GM12873 (cell line): Measurements from ENCODE around the gene SPATA16.

Source experiments
- TF ChIP-seq, protein P1 (sequence below): IDR thresholded peaks from 2 replicates; pipeline ENCODE4 v1.5.1; 2012; ENCODE audit warnings: low read depth, mild to moderate bottlenecking, moderate library complexity, low read length, control low read depth; ENCODE audit not compliant: insufficient read depth; ENCODE audit errors: missing control alignments

The SPATA16 gene

DNA sequence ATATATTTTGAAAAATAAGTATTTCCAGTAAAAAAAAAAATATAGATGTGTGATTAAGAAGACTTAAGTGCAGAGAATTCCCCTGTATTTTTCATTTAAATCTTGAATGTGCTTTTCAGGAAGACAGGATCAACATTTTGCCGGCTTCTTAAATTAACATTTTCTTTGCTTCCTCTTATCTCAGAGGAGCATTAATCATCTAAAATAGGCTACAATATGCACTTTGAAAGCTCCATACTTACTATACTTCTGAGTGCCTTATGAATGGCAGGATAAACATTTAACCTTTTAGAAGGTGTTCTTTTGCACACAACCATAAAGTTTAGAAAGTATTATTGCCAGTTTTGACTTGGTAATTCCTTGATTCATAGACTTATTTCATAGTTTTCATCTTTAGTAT, 226.2 kb downstream of the SPATA16 start:
- TF ChIP-seq, protein P1, sequence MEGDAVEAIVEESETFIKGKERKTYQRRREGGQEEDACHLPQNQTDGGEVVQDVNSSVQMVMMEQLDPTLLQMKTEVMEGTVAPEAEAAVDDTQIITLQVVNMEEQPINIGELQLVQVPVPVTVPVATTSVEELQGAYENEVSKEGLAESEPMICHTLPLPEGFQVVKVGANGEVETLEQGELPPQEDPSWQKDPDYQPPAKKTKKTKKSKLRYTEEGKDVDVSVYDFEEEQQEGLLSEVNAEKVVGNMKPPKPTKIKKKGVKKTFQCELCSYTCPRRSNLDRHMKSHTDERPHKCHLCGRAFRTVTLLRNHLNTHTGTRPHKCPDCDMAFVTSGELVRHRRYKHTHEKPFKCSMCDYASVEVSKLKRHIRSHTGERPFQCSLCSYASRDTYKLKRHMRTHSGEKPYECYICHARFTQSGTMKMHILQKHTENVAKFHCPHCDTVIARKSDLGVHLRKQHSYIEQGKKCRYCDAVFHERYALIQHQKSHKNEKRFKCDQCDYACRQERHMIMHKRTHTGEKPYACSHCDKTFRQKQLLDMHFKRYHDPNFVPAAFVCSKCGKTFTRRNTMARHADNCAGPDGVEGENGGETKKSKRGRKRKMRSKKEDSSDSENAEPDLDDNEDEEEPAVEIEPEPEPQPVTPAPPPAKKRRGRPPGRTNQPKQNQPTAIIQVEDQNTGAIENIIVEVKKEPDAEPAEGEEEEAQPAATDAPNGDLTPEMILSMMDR: no peak

DNA sequence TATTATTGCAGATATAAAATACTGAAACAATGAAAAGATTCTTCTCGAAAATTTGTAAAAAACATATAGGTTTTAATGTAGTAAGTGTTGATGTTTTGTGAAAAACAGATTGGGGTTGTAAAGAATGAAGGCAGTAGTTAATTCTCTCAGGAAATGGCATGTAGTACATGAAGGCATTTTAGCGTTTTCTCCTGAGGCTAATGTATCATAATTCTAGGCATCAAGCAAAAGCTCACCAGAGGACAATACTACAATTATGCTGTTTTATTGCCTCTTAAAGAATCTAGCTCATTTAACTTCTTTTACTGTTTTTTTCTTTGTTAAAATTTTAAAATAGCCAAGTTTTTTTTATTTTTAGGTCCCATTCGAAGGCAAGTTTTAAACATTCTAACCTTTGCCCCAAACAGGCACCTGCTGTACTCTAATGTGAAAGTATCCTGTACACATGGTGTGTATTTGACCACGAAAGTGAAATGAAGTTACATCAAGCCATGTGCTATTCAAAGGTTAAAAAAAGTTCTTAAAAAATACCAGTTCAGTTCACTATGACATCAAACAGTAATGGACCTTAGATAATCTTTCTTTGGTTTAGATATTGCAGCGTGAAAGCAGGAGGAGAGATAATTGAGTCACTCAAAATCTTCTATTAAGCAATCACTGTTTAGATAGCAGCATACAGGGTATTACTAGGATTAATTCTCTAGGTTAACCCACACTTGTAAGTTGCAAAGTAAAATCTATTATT, 227.0 kb downstream of the SPATA16 start:
- TF ChIP-seq, protein P1: no peak

DNA sequence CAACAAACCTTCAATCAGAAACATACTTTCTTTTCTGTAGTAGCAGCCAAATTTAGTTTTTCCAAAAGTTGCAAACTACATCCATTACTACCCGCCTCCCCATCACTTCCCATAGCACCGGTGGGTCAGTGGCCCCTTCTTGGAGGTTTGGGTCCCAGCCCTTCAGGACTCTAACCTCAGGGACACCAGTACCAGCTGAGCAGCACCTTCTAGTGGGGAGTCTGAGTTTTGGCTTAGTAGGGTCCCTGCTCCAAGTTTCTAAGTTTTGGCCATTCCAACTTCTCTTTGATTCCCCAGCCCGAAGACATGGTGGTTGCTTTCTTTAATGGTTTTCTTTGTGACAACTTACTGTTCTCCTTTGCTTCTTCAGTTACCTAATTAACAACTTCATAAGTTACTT, 229.9 kb downstream of the SPATA16 start:
- TF ChIP-seq, protein P1: peak; percentile 20

DNA sequence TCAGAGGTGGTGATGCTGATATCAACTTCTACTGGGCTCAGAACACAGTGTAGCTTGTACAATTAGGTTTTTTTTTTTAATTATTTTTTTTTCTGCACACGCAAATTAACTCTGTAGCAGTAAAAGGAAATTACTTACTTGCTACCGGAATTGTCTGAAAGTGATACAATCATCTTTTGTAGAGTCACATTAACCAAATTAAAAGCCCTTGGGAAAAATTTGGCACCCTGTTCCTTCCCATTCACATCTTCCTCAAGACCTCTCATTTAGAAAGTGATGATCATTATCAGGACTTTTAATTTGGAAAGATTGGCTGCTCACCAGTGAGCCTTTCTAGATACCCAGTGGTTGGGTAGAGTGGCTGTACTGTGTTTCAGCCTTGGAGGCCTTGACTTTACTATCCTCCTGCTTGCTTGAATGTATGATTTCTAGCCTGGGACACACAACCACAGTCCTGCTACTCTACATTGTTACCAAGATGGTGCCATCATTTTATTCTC, 232.2 kb downstream of the SPATA16 start:
- TF ChIP-seq, protein P1: no peak

DNA sequence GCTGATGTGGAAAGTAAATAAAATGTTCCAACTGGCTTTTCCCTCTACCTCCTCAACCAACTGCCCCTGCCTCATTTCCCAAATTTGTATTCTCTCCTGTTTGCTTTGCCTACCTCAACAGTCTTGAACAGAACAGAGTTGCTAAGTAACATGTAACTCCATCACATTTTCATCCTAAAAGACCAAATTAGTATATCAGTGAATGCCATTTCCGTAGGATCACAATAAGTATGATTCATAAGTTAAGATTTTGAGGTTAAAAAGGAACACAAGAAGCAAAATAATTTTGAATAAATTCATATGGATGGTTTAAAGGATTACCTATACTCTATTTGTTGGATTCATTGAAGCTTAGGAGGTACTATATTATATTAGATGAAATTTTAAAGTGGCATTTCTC, 235.6 kb downstream of the SPATA16 start:
- TF ChIP-seq, protein P1: no peak

GRCh38 chr3:172904711-172905373, 236.2 kb downstream of the SPATA16 start:
- TF ChIP-seq, protein P1: no peak

GRCh38 chr3:172903642-172904320, 237.3 kb downstream of the SPATA16 start:
- TF ChIP-seq, protein P1: no peak
